ENCODE measurements around the gene CENPB.

Gene CENPB

DNA sequence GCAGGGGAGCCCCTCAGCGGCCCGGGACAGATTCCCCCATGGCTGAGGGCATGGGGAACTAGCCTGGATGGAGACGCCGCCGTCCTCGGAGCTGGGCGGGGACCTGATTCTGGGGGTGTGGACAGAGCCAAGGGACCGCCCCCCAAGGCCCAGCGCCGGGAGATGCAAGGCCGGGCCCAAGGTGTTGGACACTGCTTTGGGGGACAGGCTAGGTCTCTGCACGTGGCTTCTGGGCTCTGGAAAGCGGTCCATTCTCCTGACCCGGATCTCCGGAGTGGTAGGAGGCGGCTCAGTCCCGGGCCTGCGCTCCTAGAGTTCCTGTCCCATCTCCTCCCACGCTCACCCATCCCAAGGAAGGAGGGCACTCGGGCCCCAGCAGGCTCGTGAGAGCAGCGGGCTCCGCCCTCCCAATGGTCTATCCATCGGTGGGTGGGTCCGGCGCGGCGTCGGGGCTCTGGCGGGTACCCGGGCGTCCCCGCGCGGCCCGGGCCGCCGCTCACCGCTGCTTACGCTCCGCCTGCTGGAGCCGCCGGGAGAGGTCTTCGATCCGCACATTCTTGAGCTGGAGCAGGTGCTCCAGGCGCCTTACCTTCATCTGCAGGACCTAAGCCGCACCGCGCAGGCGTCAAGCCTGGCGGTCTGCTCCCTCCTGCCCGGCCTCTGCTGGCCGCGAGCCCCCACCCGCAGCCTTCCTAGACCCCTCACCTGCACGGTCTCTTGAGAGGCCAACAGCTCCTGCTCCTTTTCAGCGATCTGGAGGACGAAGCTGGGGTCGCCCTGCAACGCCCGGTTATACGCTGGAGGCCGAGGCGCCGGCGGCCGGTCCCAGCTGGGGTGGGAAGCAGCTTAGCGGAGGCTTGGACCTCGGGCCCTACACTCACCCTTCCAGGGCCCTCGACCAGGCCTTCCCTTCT, 8.6 kb downstream of the CENPB start:
- H3K36me3 ChIP-seq (replicated peaks in 1 of 2; ENCODE audit: control insufficient read depth in 2 of 2, insufficient read depth in 2 of 2, low read length in 2 of 2) = no peaks in the 10 kb centered on the region
- H3K4me2 ChIP-seq (ENCODE audit: insufficient read depth, low read length, poor library complexity, severe bottlenecking) = peak overlapping the region; percentile 92
- H4K8ac ChIP-seq (ENCODE audit: low read depth, low read length) = no peak overlapping the region
- peak overlapping the region; percentile 97 for H2AFZ ChIP-seq (ENCODE audit: low read length)
- no peaks in the 10 kb centered on the region for H3K79me1 ChIP-seq (ENCODE audit: low read depth, low read length)
- no peak overlapping the region for H4K91ac ChIP-seq (ENCODE audit: low read depth, low read length, poor library complexity)
- WGBS, 2 donors (ENCODE audit: extremely low coverage in 2 of 2, insufficient read length in 2 of 2, insufficient replicate concordance in 1 of 2) = no CpG with 5 or more reads among the region's 70 CpGs
- peak; percentile 47 for DNase-seq (ENCODE audit: low spot score)
- peak overlapping the region; percentile 74 for H3K9ac ChIP-seq (ENCODE audit: low read depth, low read length, poor library complexity)
- peaks cover 2 to 51% (median 34%) of the 10 kb centered on the region in 3 experiments for H3K27me3 ChIP-seq (ENCODE audit: control insufficient read depth in 3 of 3, insufficient read depth in 3 of 3, low read depth in 1 of 3, low read length in 3 of 3)
- H3K14ac ChIP-seq (ENCODE audit: low read length) = peak overlapping the region; percentile 95
- H2BK5ac ChIP-seq (ENCODE audit: low read length) = no peak overlapping the region
- H3K23ac ChIP-seq (ENCODE audit: low read depth, low read length, poor library complexity) = peak overlapping the region; percentile 69
- peaks cover 3 to 4% of the 10 kb centered on the region in 2 donors for H3K9me3 ChIP-seq (replicated peaks in 1 of 2; ENCODE audit: control insufficient read depth in 2 of 2, insufficient read depth in 1 of 2, low read depth in 1 of 2, low read length in 2 of 2)
- no peak overlapping the region for H3K27ac ChIP-seq (replicated peaks; ENCODE audit: low read length)
- peak overlapping the region; percentile 44 for H2AK5ac ChIP-seq (ENCODE audit: low read depth, low read length)
- H3K4ac ChIP-seq (ENCODE audit: low read length) = no peak overlapping the region
- peak overlapping the region; percentile 53 for H2BK12ac ChIP-seq (ENCODE audit: low read length)
- peaks cover 3 to 10% of the 10 kb centered on the region in 2 donors for H3K4me1 ChIP-seq (ENCODE audit: control insufficient read depth in 2 of 2, insufficient read depth in 1 of 2, low read depth in 1 of 2, low read length in 2 of 2)
- H2BK15ac ChIP-seq (ENCODE audit: low read length) = peak overlapping the region; percentile 98
- H3K4me3 ChIP-seq (ENCODE audit: low read length in 2 of 2) = peak overlapping the region; percentile 37 to 79
- peak overlapping the region; percentile 75 for H2BK120ac ChIP-seq (ENCODE audit: low read depth, low read length)
- H3K18ac ChIP-seq (ENCODE audit: low read length) = peak overlapping the region; percentile 92

DNA sequence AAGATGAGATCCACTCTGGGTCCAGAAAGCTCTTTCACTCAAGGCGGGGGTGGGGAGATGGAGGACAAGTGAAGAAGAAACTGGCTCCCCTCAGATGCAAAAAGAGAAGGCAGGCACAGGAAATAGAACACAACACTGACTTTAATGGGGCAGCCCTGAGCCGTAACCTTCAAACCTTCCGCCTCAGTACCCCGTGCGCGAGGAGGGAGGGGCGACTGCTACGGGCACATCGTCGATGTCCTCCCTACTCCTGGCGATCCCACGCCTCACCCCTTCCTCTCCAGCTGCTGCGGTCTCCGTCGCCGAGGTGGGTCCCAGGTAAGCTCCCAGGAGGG, 9.2 kb downstream of the CENPB start:
- H3K4me3 ChIP-seq (ENCODE audit: low read length in 2 of 2) = peak overlapping the region; percentile 37 to 79
- no peak overlapping the region for H2BK5ac ChIP-seq (ENCODE audit: low read length)
- no peaks in the 10 kb centered on the region for H3K79me1 ChIP-seq (ENCODE audit: low read depth, low read length)

DNA sequence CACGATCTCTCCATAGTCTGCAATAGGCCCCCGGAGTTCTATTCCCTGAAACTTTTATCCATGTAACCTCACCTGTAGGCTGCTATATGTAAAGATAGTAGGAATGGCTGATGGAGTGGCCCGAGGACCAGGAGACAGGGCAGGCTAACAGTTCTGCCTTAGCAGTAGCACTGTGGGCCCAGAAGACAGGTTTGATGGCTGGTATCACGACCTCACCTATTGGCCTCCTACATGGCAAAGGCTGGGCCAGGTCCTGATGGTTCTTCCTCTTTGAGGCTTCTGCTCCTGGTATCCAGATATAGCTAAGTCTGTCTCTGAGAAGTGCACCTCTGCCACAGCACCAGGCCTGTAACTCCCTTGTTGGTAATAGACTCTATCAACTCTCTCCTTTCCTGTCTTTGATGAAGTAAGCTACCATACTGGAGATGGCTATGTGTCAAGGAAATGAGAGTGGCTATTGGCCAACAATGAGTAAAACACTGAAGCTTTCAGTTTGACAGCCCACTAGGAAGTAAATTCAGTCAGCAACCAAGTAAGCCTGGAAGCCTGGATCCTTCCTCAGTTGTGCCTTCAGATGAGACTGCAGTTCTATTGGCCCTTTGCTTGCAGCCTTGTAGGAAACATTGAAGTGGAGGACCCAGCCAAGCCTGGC, 11.0 kb downstream of the CENPB start:
- Histone ChIP-seq H3K27ac (replicated peaks; ENCODE audit: low read length) (no peak overlapping the region), H3K36me3 (replicated peaks in 1 of 2; ENCODE audit: control insufficient read depth in 2 of 2, insufficient read depth in 2 of 2, low read length in 2 of 2) (no peaks in the 10 kb centered on the region), H3K4me3 (ENCODE audit: low read length in 2 of 2) (no peak overlapping the region), H3K9me3 (replicated peaks in 1 of 2; ENCODE audit: control insufficient read depth in 2 of 2, insufficient read depth in 1 of 2, low read depth in 1 of 2, low read length in 2 of 2) (peaks cover 3 to 4% of the 10 kb centered on the region in 2 donors), H2BK120ac (ENCODE audit: low read depth, low read length) (no peak overlapping the region), H3K27me3 (ENCODE audit: control insufficient read depth in 3 of 3, insufficient read depth in 3 of 3, low read depth in 1 of 3, low read length in 3 of 3) (peaks cover 2 to 53% (median 34%) of the 10 kb centered on the region in 3 experiments), H3K9ac (ENCODE audit: low read depth, low read length, poor library complexity) (no peak overlapping the region), H2AFZ (ENCODE audit: low read length) (no peak overlapping the region), H2BK15ac (ENCODE audit: low read length) (no peak overlapping the region), H3K18ac (ENCODE audit: low read length) (no peak overlapping the region), H3K79me1 (ENCODE audit: low read depth, low read length) (no peaks in the 10 kb centered on the region), H4K91ac (ENCODE audit: low read depth, low read length, poor library complexity) (no peak overlapping the region), H3K4ac (ENCODE audit: low read length) (no peak overlapping the region), H3K23ac (ENCODE audit: low read depth, low read length, poor library complexity) (no peak overlapping the region), H3K4me2 (ENCODE audit: insufficient read depth, low read length, poor library complexity, severe bottlenecking) (no peak overlapping the region), H4K8ac (ENCODE audit: low read depth, low read length) (no peak overlapping the region), H3K14ac (ENCODE audit: low read length) (no peak overlapping the region), H2AK5ac (ENCODE audit: low read depth, low read length) (no peak overlapping the region), H2BK12ac (ENCODE audit: low read length) (no peak overlapping the region), H3K4me1 (ENCODE audit: control insufficient read depth in 2 of 2, insufficient read depth in 1 of 2, low read depth in 1 of 2, low read length in 2 of 2) (peaks cover 0 to 7% of the 10 kb centered on the region in 2 donors), H2BK5ac (ENCODE audit: low read length) (no peak overlapping the region)
- WGBS, 2 donors (ENCODE audit: extremely low coverage in 2 of 2, insufficient read length in 2 of 2, insufficient replicate concordance in 1 of 2) = no CpG with 5 or more reads among the region's 4 CpGs
- no peak for DNase-seq (ENCODE audit: low spot score)

More for the DNA sequence above, 9.2 kb downstream of the CENPB start:
- Histone ChIP-seq H2BK12ac (ENCODE audit: low read length) (no peak overlapping the region), H3K14ac (ENCODE audit: low read length) (peak overlapping the region; percentile 95), H3K9me3 (replicated peaks in 1 of 2; ENCODE audit: control insufficient read depth in 2 of 2, insufficient read depth in 1 of 2, low read depth in 1 of 2, low read length in 2 of 2) (peaks cover 3 to 4% of the 10 kb centered on the region in 2 donors), H4K91ac (ENCODE audit: low read depth, low read length, poor library complexity) (no peak overlapping the region), H2AFZ (ENCODE audit: low read length) (peak overlapping the region; percentile 97), H3K4me2 (ENCODE audit: insufficient read depth, low read length, poor library complexity, severe bottlenecking) (peak overlapping the region; percentile 92), H3K36me3 (replicated peaks in 1 of 2; ENCODE audit: control insufficient read depth in 2 of 2, insufficient read depth in 2 of 2, low read length in 2 of 2) (no peaks in the 10 kb centered on the region), H3K27me3 (ENCODE audit: control insufficient read depth in 3 of 3, insufficient read depth in 3 of 3, low read depth in 1 of 3, low read length in 3 of 3) (peaks cover 2 to 53% (median 34%) of the 10 kb centered on the region in 3 experiments), H3K18ac (ENCODE audit: low read length) (peak overlapping the region; percentile 92), H4K8ac (ENCODE audit: low read depth, low read length) (peak overlapping the region; percentile 48), H2BK120ac (ENCODE audit: low read depth, low read length) (peak overlapping the region; percentile 75), H2BK15ac (ENCODE audit: low read length) (peak overlapping the region; percentile 98), H3K4ac (ENCODE audit: low read length) (no peak overlapping the region), H3K9ac (ENCODE audit: low read depth, low read length, poor library complexity) (peak overlapping the region; percentile 74), H3K23ac (ENCODE audit: low read depth, low read length, poor library complexity) (peak overlapping the region; percentile 69), H2AK5ac (ENCODE audit: low read depth, low read length) (peak overlapping the region; percentile 44), H3K27ac (replicated peaks; ENCODE audit: low read length) (no peak overlapping the region), H3K4me1 (ENCODE audit: control insufficient read depth in 2 of 2, insufficient read depth in 1 of 2, low read depth in 1 of 2, low read length in 2 of 2) (peaks cover 3 to 10% of the 10 kb centered on the region in 2 donors)
- no peak for DNase-seq (ENCODE audit: low spot score)
- WGBS, 2 donors (ENCODE audit: extremely low coverage in 2 of 2, insufficient read length in 2 of 2, insufficient replicate concordance in 1 of 2) = no CpG with 5 or more reads among the region's 16 CpGs

DNA sequence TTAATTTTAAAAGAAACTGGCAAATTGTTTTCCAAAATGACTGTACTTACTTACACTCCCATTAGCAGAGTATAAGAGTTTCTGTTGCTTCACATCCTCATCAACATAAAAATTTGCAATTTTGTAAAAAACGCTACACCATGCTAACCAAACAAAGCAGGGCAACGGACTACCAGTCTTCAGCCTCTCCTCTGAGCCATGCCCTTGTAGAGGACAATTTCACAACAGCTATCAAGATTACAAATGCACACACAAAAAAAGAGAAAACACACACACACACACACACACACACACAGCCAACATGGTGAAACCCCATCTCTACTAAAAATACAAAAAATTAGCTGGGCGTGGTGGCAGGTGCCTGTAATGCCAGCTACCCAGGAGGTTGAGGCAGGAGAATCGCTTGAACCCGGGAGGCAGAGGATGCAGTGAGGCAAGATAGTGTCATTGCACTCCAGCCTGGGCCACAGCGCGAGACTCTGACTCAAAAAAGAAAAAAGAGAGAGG, 14.9 kb downstream of the CENPB start:
- H3K14ac ChIP-seq (ENCODE audit: low read length) = no peak overlapping the region
- H3K27ac ChIP-seq (replicated peaks; ENCODE audit: low read length) = no peak overlapping the region
- H3K79me1 ChIP-seq (ENCODE audit: low read depth, low read length) = peaks cover 6% of the 10 kb centered on the region
- no peak overlapping the region for H2AK5ac ChIP-seq (ENCODE audit: low read depth, low read length)
- H3K36me3 ChIP-seq (replicated peaks in 1 of 2; ENCODE audit: control insufficient read depth in 2 of 2, insufficient read depth in 2 of 2, low read length in 2 of 2) = no peaks in the 10 kb centered on the region
- H2AFZ ChIP-seq (ENCODE audit: low read length) = no peak overlapping the region
- H3K18ac ChIP-seq (ENCODE audit: low read length) = no peak overlapping the region
- H3K23ac ChIP-seq (ENCODE audit: low read depth, low read length, poor library complexity) = no peak overlapping the region
- no CpG with 5 or more reads among the region's 7 CpGs for WGBS, 2 donors (ENCODE audit: extremely low coverage in 2 of 2, insufficient read length in 2 of 2, insufficient replicate concordance in 1 of 2)
- DNase-seq (ENCODE audit: low spot score) = no peak
- H2BK12ac ChIP-seq (ENCODE audit: low read length) = no peak overlapping the region
- H2BK15ac ChIP-seq (ENCODE audit: low read length) = no peak overlapping the region
- peaks cover 3 to 4% of the 10 kb centered on the region in 2 donors for H3K9me3 ChIP-seq (replicated peaks in 1 of 2; ENCODE audit: control insufficient read depth in 2 of 2, insufficient read depth in 1 of 2, low read depth in 1 of 2, low read length in 2 of 2)
- no peak overlapping the region for H2BK5ac ChIP-seq (ENCODE audit: low read length)
- no peak overlapping the region for H3K4me3 ChIP-seq (ENCODE audit: low read length in 2 of 2)
- peaks cover 8 to 9% of the 10 kb centered on the region in 2 donors for H3K4me1 ChIP-seq (ENCODE audit: control insufficient read depth in 2 of 2, insufficient read depth in 1 of 2, low read depth in 1 of 2, low read length in 2 of 2)
- peaks cover 0 to 22% (median 0%) of the 10 kb centered on the region in 3 experiments for H3K27me3 ChIP-seq (ENCODE audit: control insufficient read depth in 3 of 3, insufficient read depth in 3 of 3, low read depth in 1 of 3, low read length in 3 of 3)
- no peak overlapping the region for H3K4ac ChIP-seq (ENCODE audit: low read length)
- H4K91ac ChIP-seq (ENCODE audit: low read depth, low read length, poor library complexity) = no peak overlapping the region
- H3K4me2 ChIP-seq (ENCODE audit: insufficient read depth, low read length, poor library complexity, severe bottlenecking) = no peak overlapping the region
- no peak overlapping the region for H2BK120ac ChIP-seq (ENCODE audit: low read depth, low read length)
- no peak overlapping the region for H3K9ac ChIP-seq (ENCODE audit: low read depth, low read length, poor library complexity)
- no peak overlapping the region for H4K8ac ChIP-seq (ENCODE audit: low read depth, low read length)
